ENCODE data around the gene MRPL37. TPM values are rescaled to one million over a fixed set of nuclear protein-coding genes. Genes with fewer than 3 reads are reported as not detected.

The MRPL37 gene
- polyA plus RNA-seq, 1 experiment: 16.6 TPM

DNA sequence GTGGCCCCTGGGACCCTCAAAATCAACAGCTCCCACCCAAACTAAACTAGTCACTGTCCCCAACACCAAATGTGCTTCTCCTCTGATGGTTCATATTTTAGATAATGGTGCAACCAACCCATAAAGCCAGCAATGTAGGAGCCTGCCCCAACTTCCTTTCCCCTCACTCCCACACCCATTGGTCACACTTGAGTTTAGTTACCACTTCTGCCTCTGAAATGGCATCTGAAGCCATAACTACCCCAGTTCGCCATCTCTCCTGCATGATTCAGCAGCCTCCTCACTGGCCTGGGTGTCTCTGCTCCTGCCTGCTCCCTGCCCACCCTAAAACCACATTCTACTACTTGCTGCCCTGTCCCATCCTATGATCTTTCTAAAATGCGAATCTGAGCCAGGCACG lies 43.8 kb upstream of the MRPL37 start:
- no peak for DNase-seq (ENCODE audit: low read depth, low spot score)
- Histone ChIP-seq H3K27me3 (ENCODE audit: control insufficient read depth, insufficient read depth, low read length) (peaks cover 6% of the 10 kb centered on the region), H3K9me3 (ENCODE audit: control insufficient read depth, insufficient read depth, low read length) (no peaks in the 10 kb centered on the region), H3K4me3 (ENCODE audit: low read depth, low read length) (no peak overlapping the region), H3K27ac (ENCODE audit: low read depth, low read length) (no peak overlapping the region)
- ChIA-PET CTCF (no interaction called here), POLR2A (no interaction called here)
- TF ChIP-seq, protein P1, sequence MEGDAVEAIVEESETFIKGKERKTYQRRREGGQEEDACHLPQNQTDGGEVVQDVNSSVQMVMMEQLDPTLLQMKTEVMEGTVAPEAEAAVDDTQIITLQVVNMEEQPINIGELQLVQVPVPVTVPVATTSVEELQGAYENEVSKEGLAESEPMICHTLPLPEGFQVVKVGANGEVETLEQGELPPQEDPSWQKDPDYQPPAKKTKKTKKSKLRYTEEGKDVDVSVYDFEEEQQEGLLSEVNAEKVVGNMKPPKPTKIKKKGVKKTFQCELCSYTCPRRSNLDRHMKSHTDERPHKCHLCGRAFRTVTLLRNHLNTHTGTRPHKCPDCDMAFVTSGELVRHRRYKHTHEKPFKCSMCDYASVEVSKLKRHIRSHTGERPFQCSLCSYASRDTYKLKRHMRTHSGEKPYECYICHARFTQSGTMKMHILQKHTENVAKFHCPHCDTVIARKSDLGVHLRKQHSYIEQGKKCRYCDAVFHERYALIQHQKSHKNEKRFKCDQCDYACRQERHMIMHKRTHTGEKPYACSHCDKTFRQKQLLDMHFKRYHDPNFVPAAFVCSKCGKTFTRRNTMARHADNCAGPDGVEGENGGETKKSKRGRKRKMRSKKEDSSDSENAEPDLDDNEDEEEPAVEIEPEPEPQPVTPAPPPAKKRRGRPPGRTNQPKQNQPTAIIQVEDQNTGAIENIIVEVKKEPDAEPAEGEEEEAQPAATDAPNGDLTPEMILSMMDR (IDR thresholded peaks at IDR 0.05; ENCODE audit: low read depth, low read length): no peak

DNA sequence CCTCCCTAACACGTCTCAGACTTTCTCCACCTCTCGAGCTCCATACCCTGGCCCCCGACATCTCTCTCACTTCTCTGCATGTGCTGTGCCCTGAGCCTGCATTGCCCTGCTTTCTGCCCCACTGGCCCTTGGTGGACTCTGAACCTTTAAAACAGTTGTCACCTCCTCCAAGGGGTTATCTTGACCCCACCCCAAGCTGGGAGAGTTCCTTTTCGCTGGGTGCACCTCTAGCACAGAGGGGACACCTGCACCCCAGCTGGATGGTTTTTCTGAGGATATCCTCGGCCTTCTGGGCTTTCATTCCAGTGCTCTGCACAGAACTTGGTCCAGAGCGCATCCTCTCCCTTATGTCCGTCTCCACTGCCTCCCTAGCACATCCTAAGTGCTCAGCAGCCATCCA lies 43.0 kb upstream of the MRPL37 start:
- H3K27ac ChIP-seq (ENCODE audit: low read depth, low read length): no peak overlapping the region
- DNase-seq (ENCODE audit: low read depth, low spot score): no peak
- TF ChIP-seq, protein P1 (IDR thresholded peaks at IDR 0.05; ENCODE audit: low read depth, low read length): no peak
- H3K9me3 ChIP-seq (ENCODE audit: control insufficient read depth, insufficient read depth, low read length): no peaks in the 10 kb centered on the region
- H3K27me3 ChIP-seq (ENCODE audit: control insufficient read depth, insufficient read depth, low read length): peaks cover 8% of the 10 kb centered on the region
- ChIA-PET POLR2A (no interaction called here), CTCF (no interaction called here)
- H3K4me3 ChIP-seq (ENCODE audit: low read depth, low read length): no peak overlapping the region

DNA sequence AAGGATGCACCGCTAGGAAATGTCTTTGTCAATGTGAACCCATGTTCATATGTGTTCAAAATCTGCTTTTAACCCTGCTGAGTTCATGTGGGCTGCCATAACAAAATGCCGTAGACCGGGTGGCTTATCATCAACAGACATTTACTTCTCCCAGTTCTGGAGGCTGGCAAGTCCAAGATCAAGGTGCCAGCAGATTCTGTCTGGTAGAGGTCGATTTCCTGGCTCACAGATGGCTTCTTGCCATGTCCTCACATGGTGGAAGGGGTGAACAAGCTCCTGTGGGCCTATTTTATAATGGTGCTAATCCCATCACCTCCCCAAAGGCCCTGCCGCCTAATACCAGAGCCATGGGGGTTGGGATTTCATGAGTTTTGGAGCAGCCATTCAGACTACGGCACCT lies 42.6 kb upstream of the MRPL37 start:
- ChIA-PET POLR2A (no interaction called here), CTCF (no interaction called here)
- no peak for DNase-seq (ENCODE audit: low read depth, low spot score)
- Histone ChIP-seq H3K27me3 (ENCODE audit: control insufficient read depth, insufficient read depth, low read length) (peaks cover 8% of the 10 kb centered on the region), H3K9me3 (ENCODE audit: control insufficient read depth, insufficient read depth, low read length) (no peaks in the 10 kb centered on the region), H3K4me3 (ENCODE audit: low read depth, low read length) (no peak overlapping the region), H3K27ac (ENCODE audit: low read depth, low read length) (no peak overlapping the region)
- TF ChIP-seq, protein P1 (IDR thresholded peaks at IDR 0.05; ENCODE audit: low read depth, low read length): no peak

DNA sequence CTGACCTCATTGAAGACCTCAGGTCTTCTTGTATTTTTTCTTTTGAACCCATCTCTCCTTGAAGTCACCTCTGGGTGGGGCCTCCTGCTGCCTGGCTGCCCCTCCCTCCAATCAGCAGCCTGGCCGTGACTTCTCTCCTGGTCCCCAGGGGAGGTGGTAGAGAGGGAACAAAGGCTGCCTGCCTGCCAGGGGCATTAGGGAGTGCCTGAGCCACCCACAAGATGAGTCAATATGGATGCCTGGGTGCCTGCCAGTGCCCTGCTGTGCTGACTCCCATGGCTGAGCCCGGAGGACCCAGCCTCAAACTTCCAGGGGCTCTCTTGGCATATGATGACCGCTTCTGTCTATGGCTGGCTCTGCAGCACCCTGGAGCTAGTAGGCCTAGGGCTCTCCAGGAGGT lies 41.9 kb upstream of the MRPL37 start:
- TF ChIP-seq, protein P1 (IDR thresholded peaks at IDR 0.05; ENCODE audit: low read depth, low read length): no peak
- no peak for DNase-seq (ENCODE audit: low read depth, low spot score)
- Histone ChIP-seq H3K9me3 (ENCODE audit: control insufficient read depth, insufficient read depth, low read length) (no peaks in the 10 kb centered on the region), H3K4me3 (ENCODE audit: low read depth, low read length) (no peak overlapping the region), H3K27ac (ENCODE audit: low read depth, low read length) (no peak overlapping the region), H3K27me3 (ENCODE audit: control insufficient read depth, insufficient read depth, low read length) (peaks cover 5% of the 10 kb centered on the region)
- CTCF ChIA-PET: no interaction called here
- POLR2A ChIA-PET: no interaction called here

DNA sequence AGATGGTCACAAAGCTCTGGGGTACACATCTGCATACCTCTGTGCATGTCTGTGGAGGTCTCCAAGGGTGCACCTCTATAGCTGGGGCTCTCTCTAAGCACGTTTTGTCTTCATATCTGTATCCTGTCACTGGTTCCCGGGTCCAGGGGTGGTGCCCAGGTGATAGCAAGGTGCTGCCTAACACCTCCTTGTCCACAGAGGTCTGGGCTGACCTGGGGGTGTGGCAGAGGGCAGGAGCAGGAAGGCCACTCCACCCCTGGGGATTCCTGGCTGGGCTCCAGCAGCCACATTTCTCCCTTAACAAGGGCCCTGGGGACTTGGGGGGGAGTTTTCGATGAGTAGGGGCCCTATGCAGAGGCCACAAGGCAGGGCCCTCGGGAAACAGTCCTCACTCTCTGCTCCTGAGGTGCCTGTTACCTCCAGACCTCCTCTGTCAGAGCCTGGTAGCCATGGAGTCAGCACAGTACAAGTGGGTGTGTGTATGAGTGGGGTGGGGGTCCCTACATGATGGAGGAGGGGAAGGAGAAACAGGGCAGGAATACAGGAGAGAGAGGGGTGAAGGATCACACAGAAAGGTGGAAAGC lies 40.1 kb upstream of the MRPL37 start:
- H3K27ac ChIP-seq (ENCODE audit: low read depth, low read length): no peak overlapping the region
- ChIA-PET CTCF (no interaction called here), POLR2A (no interaction called here)

More for the DNA sequence above, 40.1 kb upstream of the MRPL37 start:
- Histone ChIP-seq H3K4me3 (ENCODE audit: low read depth, low read length) (no peak overlapping the region), H3K27me3 (ENCODE audit: control insufficient read depth, insufficient read depth, low read length) (peaks cover 5% of the 10 kb centered on the region), H3K9me3 (ENCODE audit: control insufficient read depth, insufficient read depth, low read length) (no peaks in the 10 kb centered on the region)
- no peak for DNase-seq (ENCODE audit: low read depth, low spot score)
- TF ChIP-seq, protein P1 (IDR thresholded peaks at IDR 0.05; ENCODE audit: low read depth, low read length): no peak

All from AG04450 (cell line).